K562 (cell line): ENCODE results near the gene KLHL12. TPM values are rescaled to one million over a fixed set of nuclear protein-coding genes. Genes with fewer than 3 reads are reported as not detected.

Experiments used
- CCAR2 ChIP-seq: fragments of 200-400 bp; formaldehyde crosslinking; IDR thresholded peaks from 2 replicates; pipeline ENCODE4 v1.6.1; 2017; ENCODE audit warnings: mild to moderate bottlenecking, low read depth, low read length
- KLF16 ChIP-seq: IDR thresholded peaks from 2 replicates; pipeline ENCODE4 v1.6.1; 2016; ENCODE audit warnings: antibody characterized with exemption
- SIN3A ChIP-seq, 2 experiments: fragments of 150-350 bp in 1 of 2; IDR thresholded peaks; 2 replicates each; pipeline ENCODE4 v1.6.1; 2011 to 2016; ENCODE audit warnings: borderline replicate concordance in 2 of 2, low read depth in 2 of 2, low read length in 2 of 2, mild to moderate bottlenecking in 2 of 2, moderate library complexity in 2 of 2; ENCODE audit not compliant: control insufficient read depth in 1 of 2
- SIN3B ChIP-seq: fragments of 450-650 bp; IDR thresholded peaks from 2 replicates; pipeline ENCODE4 v1.6.1; 2017; ENCODE audit warnings: low read depth, mild to moderate bottlenecking, moderate library complexity
- SP2 ChIP-seq: IDR thresholded peaks from 2 replicates; pipeline ENCODE4 v1.6.1; 2011; ENCODE audit warnings: mild to moderate bottlenecking, low read depth, low read length, moderate library complexity; ENCODE audit not compliant: poor library complexity, severe bottlenecking; ENCODE audit errors: extremely low read depth
- U2AF2 ChIP-seq: fragments of 200-400 bp; formaldehyde crosslinking; optimal IDR thresholded peaks from 2 replicates; pipeline ENCODE3; 2017; ENCODE audit warnings: low read depth, mild to moderate bottlenecking, low read length
- ZNF217 ChIP-seq: sonication (generic); formaldehyde crosslinking; IDR thresholded peaks from 2 replicates; pipeline ENCODE4 v1.8.0; 2022; ENCODE audit warnings: mild to moderate bottlenecking, missing genetic modification reagents
- ZNF444 ChIP-seq: fragments of 250-450 bp; sonication (Bioruptor Pico); IDR thresholded peaks from 2 replicates; pipeline ENCODE4 v1.4.0; 2020; ENCODE audit warnings: mild to moderate bottlenecking, moderate library complexity
- polyA plus RNA-seq, 8 experiments: library from polyadenylated mRNA; depleted of rRNA in 4 of 8; stranded (reverse) in 5 of 8; unstranded in 3 of 8; fragments of >200 nt; fragmentation: Nextera tagmentation in 2 of 8; fragmentation: Illumina TruSeq in 1 of 8; extraction: Ambion mirVana in 2 of 8; extraction: Trizol in 1 of 8; gene quantifications; 2 replicates each; pipeline versions ENCODE4 v1.2.1 to v1.2.3, GENCODE V29; 2011 to 2014; ENCODE audit warnings: inconsistent platforms in 1 of 8, missing spikeins in 1 of 8
- total RNA-seq, 7 experiments: library from RNA; depleted of rRNA in 6 of 7; stranded (reverse); fragments of >200 nt in 6 of 7; fragmentation: Illumina TruSeq in 2 of 7; extraction: Trizol in 2 of 7; gene quantifications; 2 replicates each; pipeline versions ENCODE4 v1.2.1 to v1.2.3, GENCODE V29; 2011 to 2021; ENCODE audit warnings: low replicate concordance in 1 of 7
- TF ChIP-seq, protein P1 (sequence below): fragments of 250-450 bp; sonication (Bioruptor Pico); IDR thresholded peaks from 2 replicates; pipeline ENCODE4 v1.6.1; 2021; ENCODE audit warnings: mild to moderate bottlenecking
- TF ChIP-seq, protein P2 (sequence below), 2 experiments: IDR thresholded peaks; 2 replicates each; pipeline ENCODE4 v1.6.1; 2012; ENCODE audit warnings: improper control_type of control experiment in 2 of 2, low read depth in 2 of 2, low read length in 2 of 2, borderline replicate concordance in 1 of 2
- TF ChIP-seq, protein P3 (sequence below), 2 experiments: fragments of 450-650 bp; IDR thresholded peaks; 2 replicates each; pipeline ENCODE4 v1.6.1; 2018; ENCODE audit warnings: mild to moderate bottlenecking in 2 of 2, low read depth in 1 of 2; ENCODE audit not compliant: partially characterized antibody in 2 of 2

The KLHL12 gene
- total and polyA plus RNA-seq, 9 of the 15 experiments (the other 6 are each of a cell fraction or from before 2014, with no cell fraction given): 23.1 to 85.1 (median 35.0) TPM

DNA sequence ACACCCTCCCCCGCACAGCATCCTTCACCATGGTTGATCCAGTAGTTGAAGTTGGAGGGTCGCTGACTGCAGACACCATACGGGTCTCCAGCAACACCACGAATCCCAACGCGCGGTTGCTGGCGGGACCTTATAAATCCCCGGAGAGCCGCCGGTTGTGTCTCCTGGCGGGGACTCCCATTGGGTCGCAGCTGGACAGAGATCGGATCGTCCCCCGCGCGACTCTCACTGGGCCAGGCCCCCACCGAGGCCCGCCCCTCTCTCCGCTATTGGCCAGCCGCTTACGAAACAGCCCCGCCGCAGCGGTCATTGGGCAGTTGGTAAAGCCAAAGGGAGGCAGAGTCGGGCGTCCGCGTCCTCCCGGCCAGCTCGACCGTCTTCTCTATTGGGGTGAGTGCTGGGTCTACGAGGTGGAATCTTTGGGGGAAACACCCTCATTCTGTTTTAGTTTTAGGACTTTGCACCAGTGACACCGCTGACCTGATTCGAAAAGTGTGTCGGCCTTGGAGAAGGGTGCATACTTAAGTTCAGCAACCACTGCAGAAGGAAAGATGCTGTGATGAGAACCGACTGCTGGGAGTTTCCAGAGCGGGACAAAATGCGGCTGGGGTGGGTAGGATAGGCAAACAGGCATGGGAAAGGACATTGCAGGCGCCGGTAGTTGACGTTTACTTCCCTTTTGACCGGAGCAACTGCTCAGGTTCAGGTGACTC, 65.5 kb downstream of the KLHL12 start (continued):
- no peak for TF ChIP-seq KLF16
- TF ChIP-seq, protein P1, sequence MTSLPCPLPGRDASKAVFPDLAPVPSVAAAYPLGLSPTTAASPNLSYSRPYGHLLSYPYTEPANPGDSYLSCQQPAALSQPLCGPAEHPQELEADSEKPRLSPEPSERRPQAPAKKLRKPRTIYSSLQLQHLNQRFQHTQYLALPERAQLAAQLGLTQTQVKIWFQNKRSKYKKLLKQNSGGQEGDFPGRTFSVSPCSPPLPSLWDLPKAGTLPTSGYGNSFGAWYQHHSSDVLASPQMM (CRISPR knock-in tag): no peak
- no peak for TF ChIP-seq SIN3B
- no peak for TF ChIP-seq ZNF444 (CRISPR knock-in tag)
- TF ChIP-seq U2AF2: no peak
- peak; percentile 78 for TF ChIP-seq SP2
- no peak for TF ChIP-seq ZNF217 (CRISPR knock-in tag)
- peak in 1 of 2 experiments; percentile 59; a peak in 1 of 4 replicates for TF ChIP-seq SIN3A (IDR thresholded peaks at IDR 0.05; ENCODE audit: borderline replicate concordance in 2 of 2, control insufficient read depth in 1 of 2, low read depth in 2 of 2, low read length in 2 of 2)
- no peak for TF ChIP-seq CCAR2
- TF ChIP-seq, protein P2, sequence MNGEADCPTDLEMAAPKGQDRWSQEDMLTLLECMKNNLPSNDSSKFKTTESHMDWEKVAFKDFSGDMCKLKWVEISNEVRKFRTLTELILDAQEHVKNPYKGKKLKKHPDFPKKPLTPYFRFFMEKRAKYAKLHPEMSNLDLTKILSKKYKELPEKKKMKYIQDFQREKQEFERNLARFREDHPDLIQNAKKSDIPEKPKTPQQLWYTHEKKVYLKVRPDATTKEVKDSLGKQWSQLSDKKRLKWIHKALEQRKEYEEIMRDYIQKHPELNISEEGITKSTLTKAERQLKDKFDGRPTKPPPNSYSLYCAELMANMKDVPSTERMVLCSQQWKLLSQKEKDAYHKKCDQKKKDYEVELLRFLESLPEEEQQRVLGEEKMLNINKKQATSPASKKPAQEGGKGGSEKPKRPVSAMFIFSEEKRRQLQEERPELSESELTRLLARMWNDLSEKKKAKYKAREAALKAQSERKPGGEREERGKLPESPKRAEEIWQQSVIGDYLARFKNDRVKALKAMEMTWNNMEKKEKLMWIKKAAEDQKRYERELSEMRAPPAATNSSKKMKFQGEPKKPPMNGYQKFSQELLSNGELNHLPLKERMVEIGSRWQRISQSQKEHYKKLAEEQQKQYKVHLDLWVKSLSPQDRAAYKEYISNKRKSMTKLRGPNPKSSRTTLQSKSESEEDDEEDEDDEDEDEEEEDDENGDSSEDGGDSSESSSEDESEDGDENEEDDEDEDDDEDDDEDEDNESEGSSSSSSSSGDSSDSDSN (IDR thresholded peaks at IDR 0.05; ENCODE audit: borderline replicate concordance in 1 of 2, low read depth in 2 of 2, low read length in 2 of 2): 0 out of 4 replicates have a peak, but pooled peaks of 1 of the 2 experiments have one; percentile 47
- TF ChIP-seq, protein P3, sequence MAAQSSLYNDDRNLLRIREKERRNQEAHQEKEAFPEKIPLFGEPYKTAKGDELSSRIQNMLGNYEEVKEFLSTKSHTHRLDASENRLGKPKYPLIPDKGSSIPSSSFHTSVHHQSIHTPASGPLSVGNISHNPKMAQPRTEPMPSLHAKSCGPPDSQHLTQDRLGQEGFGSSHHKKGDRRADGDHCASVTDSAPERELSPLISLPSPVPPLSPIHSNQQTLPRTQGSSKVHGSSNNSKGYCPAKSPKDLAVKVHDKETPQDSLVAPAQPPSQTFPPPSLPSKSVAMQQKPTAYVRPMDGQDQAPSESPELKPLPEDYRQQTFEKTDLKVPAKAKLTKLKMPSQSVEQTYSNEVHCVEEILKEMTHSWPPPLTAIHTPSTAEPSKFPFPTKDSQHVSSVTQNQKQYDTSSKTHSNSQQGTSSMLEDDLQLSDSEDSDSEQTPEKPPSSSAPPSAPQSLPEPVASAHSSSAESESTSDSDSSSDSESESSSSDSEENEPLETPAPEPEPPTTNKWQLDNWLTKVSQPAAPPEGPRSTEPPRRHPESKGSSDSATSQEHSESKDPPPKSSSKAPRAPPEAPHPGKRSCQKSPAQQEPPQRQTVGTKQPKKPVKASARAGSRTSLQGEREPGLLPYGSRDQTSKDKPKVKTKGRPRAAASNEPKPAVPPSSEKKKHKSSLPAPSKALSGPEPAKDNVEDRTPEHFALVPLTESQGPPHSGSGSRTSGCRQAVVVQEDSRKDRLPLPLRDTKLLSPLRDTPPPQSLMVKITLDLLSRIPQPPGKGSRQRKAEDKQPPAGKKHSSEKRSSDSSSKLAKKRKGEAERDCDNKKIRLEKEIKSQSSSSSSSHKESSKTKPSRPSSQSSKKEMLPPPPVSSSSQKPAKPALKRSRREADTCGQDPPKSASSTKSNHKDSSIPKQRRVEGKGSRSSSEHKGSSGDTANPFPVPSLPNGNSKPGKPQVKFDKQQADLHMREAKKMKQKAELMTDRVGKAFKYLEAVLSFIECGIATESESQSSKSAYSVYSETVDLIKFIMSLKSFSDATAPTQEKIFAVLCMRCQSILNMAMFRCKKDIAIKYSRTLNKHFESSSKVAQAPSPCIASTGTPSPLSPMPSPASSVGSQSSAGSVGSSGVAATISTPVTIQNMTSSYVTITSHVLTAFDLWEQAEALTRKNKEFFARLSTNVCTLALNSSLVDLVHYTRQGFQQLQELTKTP (IDR thresholded peaks at IDR 0.05; ENCODE audit: low read depth in 1 of 2, partially characterized antibody in 2 of 2): no peak
